HUES6 (cell line): Measurements from ENCODE around the gene DOCK1.

Experiments
- H3K27ac ChIP-seq: 2 replicates; pipeline ENCODE4 v1.7.0; 2013; ENCODE audit warnings: low read depth, mild to moderate bottlenecking, low read length, inconsistent platforms
- H3K27me3 ChIP-seq: 2 replicates; pipeline ENCODE4 v1.6.1; 2013; ENCODE audit warnings: low read length; ENCODE audit not compliant: control insufficient read depth, insufficient read depth
- H3K36me3 ChIP-seq: 2 replicates; pipeline ENCODE4 v1.6.1; 2013; ENCODE audit warnings: low read length; ENCODE audit not compliant: control insufficient read depth, insufficient read depth
- H3K4me1 ChIP-seq: 2 replicates; pipeline ENCODE4 v1.6.1; 2013; ENCODE audit warnings: low read length; ENCODE audit not compliant: control insufficient read depth, insufficient read depth
- H3K4me3 ChIP-seq: 2 replicates; pipeline ENCODE4 v1.5.1; 2013; ENCODE audit warnings: low read depth, low read length
- H3K9ac ChIP-seq: one replicate; pipeline ENCODE4 v1.6.1; 2013; ENCODE audit warnings: mild to moderate bottlenecking, low read length
- H3K9me3 ChIP-seq: 2 replicates; pipeline ENCODE4 v1.6.1; 2013; ENCODE audit warnings: low read depth, low read length; ENCODE audit not compliant: control insufficient read depth, insufficient read depth

The DOCK1 gene

GRCh38 chr10:126953886-126954285 lies 48.7 kb downstream of the DOCK1 start:
- no peaks in the 10 kb centered on the region for H3K27me3 ChIP-seq
- peaks cover 41% of the 10 kb centered on the region for H3K9me3 ChIP-seq
- H3K9ac ChIP-seq, result no peak overlapping the region
- peaks cover 21% of the 10 kb centered on the region for H3K4me1 ChIP-seq
- no peak overlapping the region for H3K4me3 ChIP-seq
- no peak overlapping the region for H3K27ac ChIP-seq
- peaks cover 4% of the 10 kb centered on the region; the same call in 1 of the 2 replicates for H3K36me3 ChIP-seq

GRCh38 chr10:126955396-126955795 lies 50.2 kb downstream of the DOCK1 start:
- no peak overlapping the region for H3K4me3 ChIP-seq
- peaks cover 21% of the 10 kb centered on the region for H3K4me1 ChIP-seq
- H3K27me3 ChIP-seq, result no peaks in the 10 kb centered on the region
- no peak overlapping the region; the same call in 1 of the 2 replicates for H3K27ac ChIP-seq
- H3K9ac ChIP-seq, result no peak overlapping the region
- peaks cover 28% of the 10 kb centered on the region for H3K9me3 ChIP-seq
- H3K36me3 ChIP-seq, result peaks cover 4% of the 10 kb centered on the region; the same call in 1 of the 2 replicates

GRCh38 chr10:126955934-126956711 lies 50.9 kb downstream of the DOCK1 start:
- Histone ChIP-seq H3K27ac (no peak overlapping the region), H3K4me3 (no peak overlapping the region), H3K9me3 (peaks cover 20% of the 10 kb centered on the region), H3K9ac (peak overlapping the region; percentile 29), H3K36me3 (peaks cover 4% of the 10 kb centered on the region; the same call in 1 of the 2 replicates), H3K4me1 (peaks cover 21% of the 10 kb centered on the region), H3K27me3 (no peaks in the 10 kb centered on the region)

GRCh38 chr10:126956712-126957108 lies 51.5 kb downstream of the DOCK1 start:
- H3K4me1 ChIP-seq, result peaks cover 21% of the 10 kb centered on the region
- 0 out of 2 replicates have a peak overlapping the region, but pooled peaks have one; percentile 32 for H3K27ac ChIP-seq
- H3K27me3 ChIP-seq, result no peaks in the 10 kb centered on the region

GRCh38 chr10:126957111-126957510 lies 51.9 kb downstream of the DOCK1 start:
- Histone ChIP-seq H3K9ac (no peak overlapping the region), H3K27me3 (no peaks in the 10 kb centered on the region), H3K9me3 (peaks cover 13% of the 10 kb centered on the region), H3K36me3 (peaks cover 4% of the 10 kb centered on the region; the same call in 1 of the 2 replicates), H3K4me3 (no peak overlapping the region), H3K4me1 (peaks cover 21% of the 10 kb centered on the region), H3K27ac (0 out of 2 replicates have a peak overlapping the region, but pooled peaks have one; percentile 32)

More at GRCh38 chr10:126956712-126957108, 51.5 kb downstream of the DOCK1 start:
- Histone ChIP-seq H3K9ac (no peak overlapping the region), H3K4me3 (no peak overlapping the region), H3K36me3 (peaks cover 4% of the 10 kb centered on the region; the same call in 1 of the 2 replicates), H3K9me3 (peaks cover 16% of the 10 kb centered on the region)

- Histone ChIP-seq H3K27ac (no peak overlapping the region), H3K36me3 (no peaks in the 10 kb centered on the region), H3K4me3 (no peak overlapping the region), H3K27me3 (no peaks in the 10 kb centered on the region), H3K4me1 (peaks cover 28% of the 10 kb centered on the region), H3K9me3 (no peaks in the 10 kb centered on the region), H3K9ac (no peak overlapping the region)
Observed at GRCh38 chr10:126959431-126959830, 54.2 kb downstream of the DOCK1 start.

- Histone ChIP-seq H3K36me3 (no peaks in the 10 kb centered on the region), H3K27me3 (no peaks in the 10 kb centered on the region), H3K4me1 (peaks cover 29% of the 10 kb centered on the region), H3K9ac (no peak overlapping the region), H3K27ac (no peak overlapping the region), H3K9me3 (no peaks in the 10 kb centered on the region), H3K4me3 (no peak overlapping the region)
Observed at GRCh38 chr10:126959906-126960685, 54.9 kb downstream of the DOCK1 start.

- Histone ChIP-seq H3K9ac (no peak overlapping the region), H3K36me3 (peaks cover 3% of the 10 kb centered on the region; the same call in 1 of the 2 replicates), H3K27me3 (no peaks in the 10 kb centered on the region), H3K4me1 (peaks cover 12% of the 10 kb centered on the region), H3K4me3 (no peak overlapping the region), H3K27ac (no peak overlapping the region), H3K9me3 (no peaks in the 10 kb centered on the region)
Observed at GRCh38 chr10:126963354-126963753, 58.1 kb downstream of the DOCK1 start.

GRCh38 chr10:126964190-126964589 lies 59.0 kb downstream of the DOCK1 start:
- H3K27ac ChIP-seq, result no peak overlapping the region
- peaks cover 3% of the 10 kb centered on the region; the same call in 1 of the 2 replicates for H3K36me3 ChIP-seq
- no peak overlapping the region for H3K9ac ChIP-seq
- no peaks in the 10 kb centered on the region for H3K27me3 ChIP-seq
- no peaks in the 10 kb centered on the region for H3K9me3 ChIP-seq
- peaks cover 15% of the 10 kb centered on the region for H3K4me1 ChIP-seq
- no peak overlapping the region for H3K4me3 ChIP-seq

- Histone ChIP-seq H3K4me3 (no peak overlapping the region), H3K9ac (no peak overlapping the region), H3K27me3 (no peaks in the 10 kb centered on the region), H3K27ac (no peak overlapping the region), H3K36me3 (peaks cover 7% of the 10 kb centered on the region; the same call in 1 of the 2 replicates), H3K4me1 (peaks cover 15% of the 10 kb centered on the region), H3K9me3 (no peaks in the 10 kb centered on the region)
Observed at GRCh38 chr10:126966938-126967337, 61.7 kb downstream of the DOCK1 start.

GRCh38 chr10:126969310-126969709 lies 64.1 kb downstream of the DOCK1 start:
- H3K4me3 ChIP-seq, result no peak overlapping the region
- no peaks in the 10 kb centered on the region for H3K9me3 ChIP-seq
- H3K27me3 ChIP-seq, result no peaks in the 10 kb centered on the region
- H3K36me3 ChIP-seq, result peaks cover 7% of the 10 kb centered on the region; the same call in 1 of the 2 replicates
- no peak overlapping the region for H3K27ac ChIP-seq
- H3K9ac ChIP-seq, result no peak overlapping the region
- H3K4me1 ChIP-seq, result peaks cover 19% of the 10 kb centered on the region
